GM12878 (cell line): ENCODE data around the gene ID4. TPM values are rescaled to one million over a fixed set of nuclear protein-coding genes. Genes with fewer than 3 reads are reported as not detected.

Experiments
- ATAC-seq: fragments of 200-7000 bp; cut with Tn5 transposase; 3 replicates; pipeline ENCODE4 v1.9.1; 2020; ENCODE audit warnings: mild to moderate bottlenecking, moderate library complexity
- BruUV-seq: library from RNA; stranded (reverse); fragments of 400-500 nt; replicated peaks from 2 replicates; lab custom pipeline; 2021; lab: Mats Ljungman, UMichigan
- CTCF ChIA-PET: fragments of 300-600 bp; sonication (Branson Sonifier 250); formaldehyde crosslinking; extraction: SDS; loops from one replicate; lab custom pipeline; 2021; ENCODE audit warnings: inconsistent platforms; lab: Yijun Ruan, JAX
- POLR2A ChIA-PET: fragments of 350-600 bp; formaldehyde crosslinking; extraction: SDS; loops from one replicate; lab custom pipeline; 2021; ENCODE audit warnings: inconsistent platforms; lab: Charles Lee
- RAD21 ChIA-PET: fragments of 300-600 bp; sonication (Branson Sonifier 250); formaldehyde crosslinking; loops from one replicate; lab custom pipeline; 2023; ENCODE audit warnings: antibody characterized with exemption; ENCODE audit not compliant: unreplicated experiment; lab: Charles Lee
- SMC1A ChIA-PET: fragments of 300-600 bp; sonication (Branson Sonifier 250); formaldehyde crosslinking; loops from one replicate; lab custom pipeline; 2023; ENCODE audit not compliant: unreplicated experiment, uncharacterized antibody; lab: Charles Lee
- DNase-seq: peaks from one replicate; pipeline ENCODE4 v3.0.0-alpha.2; 2011; ENCODE audit warnings: low read depth, low spot score
- FAIRE-seq: peaks from 3 replicates; lab custom pipeline; 2011; peaks lifted over from hg19 to GRCh38; lab: Jason Lieb, UNC
- H2AFZ ChIP-seq: 2 replicates; pipeline ENCODE4 v1.6.0; 2011; ENCODE audit warnings: low read depth, low read length, control low read depth; ENCODE audit not compliant: control insufficient read depth
- H3K27ac ChIP-seq: 2 replicates; pipeline ENCODE4 v1.5.1; 2011; ENCODE audit warnings: control low read depth; ENCODE audit not compliant: control insufficient read depth, insufficient read depth
- H3K27me3 ChIP-seq, 2 experiments: replicated peaks in 1 of 2; 2 replicates each; pipeline versions ENCODE4 v1.6.0 to v1.6.1; 2011; ENCODE audit warnings: low read length in 1 of 2; ENCODE audit not compliant: control insufficient read depth in 2 of 2, insufficient read depth in 2 of 2
- H3K36me3 ChIP-seq, 2 experiments: 2 replicates each; pipeline ENCODE4 v1.5.1; 2011; ENCODE audit warnings: low read length in 1 of 2; ENCODE audit not compliant: control insufficient read depth in 2 of 2, insufficient read depth in 2 of 2
- H3K4me1 ChIP-seq: 2 replicates; pipeline ENCODE4 v1.6.1; 2011; ENCODE audit warnings: mild to moderate bottlenecking, low read length, moderate library complexity, mixed read lengths; ENCODE audit not compliant: control insufficient read depth, insufficient read depth
- H3K4me2 ChIP-seq: 2 replicates; pipeline ENCODE4 v1.6.0; 2011; ENCODE audit warnings: control low read depth; ENCODE audit not compliant: control insufficient read depth, insufficient read depth
- H3K4me3 ChIP-seq: fragments of 200-600 bp; sonication (generic); 2 replicates; pipeline ENCODE4 v1.5.1; 2016
- H3K79me2 ChIP-seq: 2 replicates; pipeline ENCODE4 v1.6.0; 2011; ENCODE audit warnings: low read length; ENCODE audit not compliant: control insufficient read depth, insufficient read depth
- H3K9ac ChIP-seq: 2 replicates; pipeline ENCODE4 v1.8.0; 2011; ENCODE audit warnings: low read length, control low read depth, mixed read lengths; ENCODE audit not compliant: control insufficient read depth, insufficient read depth
- H3K9me3 ChIP-seq: replicated peaks from 3 replicates; pipeline ENCODE4 v1.5.1; 2011; ENCODE audit warnings: mild to moderate bottlenecking, low read length; ENCODE audit not compliant: control insufficient read depth, insufficient read depth
- H4K20me1 ChIP-seq: 2 replicates; pipeline ENCODE4 v1.6.0; 2011; ENCODE audit not compliant: control insufficient read depth, insufficient read depth
- ATF7 ChIP-seq: fragments of 450-650 bp; IDR thresholded peaks from 2 replicates; pipeline ENCODE4 v1.6.1; 2016; ENCODE audit warnings: low read depth, mild to moderate bottlenecking
- CBX3 ChIP-seq: fragments of 200-600 bp; sonication (generic); IDR thresholded peaks from 2 replicates; pipeline ENCODE4 v1.6.1; 2016; ENCODE audit warnings: low read depth, borderline replicate concordance
- CHD2 ChIP-seq: IDR thresholded peaks from 2 replicates; pipeline ENCODE4 v1.6.1; 2011; ENCODE audit warnings: low read depth, low read length, improper control_type of control experiment, borderline replicate concordance
- NFXL1 ChIP-seq: fragments of 450-650 bp; IDR thresholded peaks from 2 replicates; pipeline ENCODE4 v1.6.1; 2017; ENCODE audit warnings: antibody characterized with exemption, mild to moderate bottlenecking, borderline replicate concordance
- NRF1 ChIP-seq: conservative IDR thresholded peaks from 2 replicates; pipeline ENCODE4 v1.6.1; 2011; ENCODE audit warnings: mild to moderate bottlenecking, low read depth, low read length, improper control_type of control experiment
- POLR2A ChIP-seq: IDR thresholded peaks from 2 replicates; pipeline ENCODE4 v1.6.1; 2011; ENCODE audit warnings: low read depth, mild to moderate bottlenecking, low read length
- POU2F2 ChIP-seq: IDR thresholded peaks from 3 replicates; pipeline ENCODE4 v1.6.1; 2011; ENCODE audit warnings: low read depth, mild to moderate bottlenecking, low read length, borderline replicate concordance
- SREBF2 ChIP-seq: IDR thresholded peaks from 2 replicates; pipeline ENCODE4 v1.6.1; 2012; ENCODE audit warnings: mild to moderate bottlenecking, low read length
- SUPT20H ChIP-seq: IDR thresholded peaks from 2 replicates; pipeline ENCODE4 v1.6.1; 2011; ENCODE audit warnings: low read depth, mild to moderate bottlenecking, low read length, moderate library complexity, borderline replicate concordance; ENCODE audit not compliant: control insufficient read depth
- ZNF622 ChIP-seq: fragments of 450-650 bp; IDR thresholded peaks from 2 replicates; pipeline ENCODE4 v1.6.1; 2017; ENCODE audit warnings: mild to moderate bottlenecking, inconsistent platforms
- WGBS: methylation state at CpG from one replicate; pipeline ENCODE4 v1.1.6; 2016; ENCODE audit warnings: low lambda C conversion rate; ENCODE audit not compliant: insufficient replicate concordance, insufficient coverage; ENCODE audit errors: missing lambda C conversion rate; 5-methylcytosine and 5-hydroxymethylcytosine counted together
- in situ Hi-C: fragments of 300-500 bp; cut with MboI; formaldehyde crosslinking; loops from 9 replicates; pipeline ENCODE4 v1.14.3; 2018; ENCODE audit warnings: mixed read lengths
- intact Hi-C: fragments of 100-400 bp; cut with micrococcal nuclease; formaldehyde crosslinking; loops from one replicate; pipeline ENCODE4 v1.14.2; 2022; ENCODE audit not compliant: unreplicated experiment
- polyA plus RNA-seq, 11 experiments: library from polyadenylated mRNA; depleted of rRNA in 4 of 11; unstranded in 6 of 11; stranded (reverse) in 5 of 11; fragments of >200 nt; fragmentation: Nextera tagmentation in 4 of 11; fragmentation: Illumina TruSeq in 1 of 11; extraction: Ambion mirVana in 4 of 11; extraction: Trizol in 1 of 11; gene quantifications; 1 replicate in 1 of 11; 2 replicates in 10 of 11; pipeline versions ENCODE4 v1.2.1 to v1.2.3, GENCODE V29; 2011 to 2016; ENCODE audit warnings: inconsistent platforms in 2 of 11, missing spikeins in 2 of 11, low read depth in 1 of 11
- total RNA-seq, 4 experiments: library from RNA; depleted of rRNA in 3 of 4; stranded (reverse); fragments of >200 nt in 3 of 4; fragmentation: Illumina TruSeq in 1 of 4; extraction: Trizol in 1 of 4; gene quantifications; 2 replicates each; pipeline versions ENCODE4 v1.2.1 to v1.2.3, GENCODE V29; 2013 to 2021
- TF ChIP-seq, protein P1 (sequence below): fragments of 450-650 bp; formaldehyde crosslinking; IDR thresholded peaks from 2 replicates; pipeline ENCODE4 v1.4.0; 2022; ENCODE audit warnings: mild to moderate bottlenecking, moderate library complexity

The ID4 gene
- total and polyA plus RNA-seq, 10 of the 15 experiments (the other 5 are each of a cell fraction or from before 2014, with no cell fraction given): 0.09 TPM; not detected in 9

DNA sequence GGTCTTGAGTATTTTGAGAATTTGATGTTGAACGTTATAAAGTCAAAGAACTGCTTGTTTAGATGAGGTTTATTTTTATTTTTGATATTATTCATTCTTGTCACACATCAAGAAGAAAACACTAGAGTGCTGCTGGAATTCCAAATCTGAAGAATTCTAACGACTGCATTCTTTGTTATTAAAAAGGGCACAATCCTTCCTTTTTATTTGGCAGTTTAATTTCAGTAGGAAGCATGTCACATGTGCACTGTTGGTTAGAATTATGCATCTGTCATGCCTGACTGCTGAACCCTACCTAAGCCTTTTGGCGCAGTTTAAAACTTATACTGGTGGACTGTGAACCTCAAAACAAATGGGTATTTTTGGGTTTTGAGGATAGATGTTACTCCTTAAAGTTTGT, 4.0 kb downstream of the ID4 start:
- FAIRE-seq (no peak), ATAC-seq (no peak), DNase-seq (no peak)
- peaks cover 0 to 16% of the 10 kb centered on the region in 2 experiments; a peak in 3 of 4 replicates for H3K27me3 ChIP-seq
- no peak for TF ChIP-seq SUPT20H
- in situ Hi-C loops: no loop called here
- ChIA-PET SMC1A (no interaction called here), POLR2A (no interaction called here), CTCF (no interaction called here), RAD21 (no interaction called here)
- H3K36me3 ChIP-seq: no peaks in the 10 kb centered on the region
- no peaks in the 10 kb centered on the region for H3K79me2 ChIP-seq
- H3K9me3 ChIP-seq: no peaks in the 10 kb centered on the region; the same call in 2 of the 3 replicates
- H3K4me1 ChIP-seq: no peaks in the 10 kb centered on the region
- WGBS: 33% methylated on average over 3 of the region's 3 CpGs
- H4K20me1 ChIP-seq: no peaks in the 10 kb centered on the region
- H3K4me2 ChIP-seq: no peak overlapping the region
- BruUV-seq: no TSS peak
- no peak overlapping the region for H3K4me3 ChIP-seq
- H2AFZ ChIP-seq: no peak overlapping the region
- no peak overlapping the region for H3K9ac ChIP-seq
- no peak overlapping the region for H3K27ac ChIP-seq
- intact Hi-C loops: no loop called here

DNA sequence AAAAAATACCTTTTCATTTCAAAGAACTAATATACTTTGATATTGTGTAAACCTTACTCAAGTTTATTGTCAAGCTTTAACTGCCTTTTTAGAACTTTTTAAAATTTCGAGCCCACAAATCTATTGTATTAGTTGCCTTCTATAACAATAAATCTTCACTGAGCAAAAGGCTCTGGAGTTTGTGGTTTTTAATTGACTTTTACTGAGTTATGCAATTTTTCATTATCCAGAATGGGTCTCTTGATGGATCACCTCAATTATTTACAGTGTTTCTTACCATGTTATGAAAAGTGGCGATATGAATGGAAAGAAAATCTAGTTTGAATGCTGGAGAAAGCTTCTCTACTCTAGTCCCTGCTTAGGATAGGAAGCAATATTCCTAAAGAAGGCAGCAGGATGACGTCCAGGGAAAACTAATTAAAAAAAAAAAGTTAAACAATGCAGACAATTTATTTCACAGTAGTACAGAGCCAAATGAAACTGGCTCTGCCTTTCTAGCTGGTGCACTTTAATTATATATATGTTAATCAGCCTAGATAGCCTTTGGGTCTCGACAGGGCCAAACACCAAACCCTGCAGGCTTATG, 5.0 kb downstream of the ID4 start:
- no peak for ATAC-seq
- no peak overlapping the region for H3K9ac ChIP-seq
- in situ Hi-C loops (no loop called here), intact Hi-C loops (no loop called here)
- H3K4me3 ChIP-seq: no peak overlapping the region
- no peak overlapping the region for H2AFZ ChIP-seq
- H3K27me3 ChIP-seq: peaks cover 0 to 16% of the 10 kb centered on the region in 2 experiments; a peak in 2 of 4 replicates
- H3K79me2 ChIP-seq: no peaks in the 10 kb centered on the region
- H3K4me1 ChIP-seq: no peaks in the 10 kb centered on the region
- H3K4me2 ChIP-seq: no peak overlapping the region
- no peak for FAIRE-seq
- SMC1A ChIA-PET: interaction anchor here (0.7 kb wide), 1 partner anchor 63 kb away, joined by 3 read pairs; no protein-coding TSS in a partner anchor
- H3K27ac ChIP-seq: no peak overlapping the region
- DNase-seq: no peak
- CTCF ChIA-PET: no interaction called here
- no TSS peak for BruUV-seq
- no peaks in the 10 kb centered on the region for H3K36me3 ChIP-seq
- no peaks in the 10 kb centered on the region for H4K20me1 ChIP-seq
- WGBS: 4% methylated on average over 4 of the region's 4 CpGs
- no peaks in the 10 kb centered on the region; the same call in 2 of the 3 replicates for H3K9me3 ChIP-seq
- POLR2A ChIA-PET: no interaction called here
- RAD21 ChIA-PET: no interaction called here
- TF ChIP-seq CBX3 (no peak), POU2F2 (no peak), ATF7 (no peak), CHD2 (no peak), SREBF2 (no peak), ZNF622 (no peak), POLR2A (no peak), NRF1 (no peak), NFXL1 (no peak)
- TF ChIP-seq, protein P1, sequence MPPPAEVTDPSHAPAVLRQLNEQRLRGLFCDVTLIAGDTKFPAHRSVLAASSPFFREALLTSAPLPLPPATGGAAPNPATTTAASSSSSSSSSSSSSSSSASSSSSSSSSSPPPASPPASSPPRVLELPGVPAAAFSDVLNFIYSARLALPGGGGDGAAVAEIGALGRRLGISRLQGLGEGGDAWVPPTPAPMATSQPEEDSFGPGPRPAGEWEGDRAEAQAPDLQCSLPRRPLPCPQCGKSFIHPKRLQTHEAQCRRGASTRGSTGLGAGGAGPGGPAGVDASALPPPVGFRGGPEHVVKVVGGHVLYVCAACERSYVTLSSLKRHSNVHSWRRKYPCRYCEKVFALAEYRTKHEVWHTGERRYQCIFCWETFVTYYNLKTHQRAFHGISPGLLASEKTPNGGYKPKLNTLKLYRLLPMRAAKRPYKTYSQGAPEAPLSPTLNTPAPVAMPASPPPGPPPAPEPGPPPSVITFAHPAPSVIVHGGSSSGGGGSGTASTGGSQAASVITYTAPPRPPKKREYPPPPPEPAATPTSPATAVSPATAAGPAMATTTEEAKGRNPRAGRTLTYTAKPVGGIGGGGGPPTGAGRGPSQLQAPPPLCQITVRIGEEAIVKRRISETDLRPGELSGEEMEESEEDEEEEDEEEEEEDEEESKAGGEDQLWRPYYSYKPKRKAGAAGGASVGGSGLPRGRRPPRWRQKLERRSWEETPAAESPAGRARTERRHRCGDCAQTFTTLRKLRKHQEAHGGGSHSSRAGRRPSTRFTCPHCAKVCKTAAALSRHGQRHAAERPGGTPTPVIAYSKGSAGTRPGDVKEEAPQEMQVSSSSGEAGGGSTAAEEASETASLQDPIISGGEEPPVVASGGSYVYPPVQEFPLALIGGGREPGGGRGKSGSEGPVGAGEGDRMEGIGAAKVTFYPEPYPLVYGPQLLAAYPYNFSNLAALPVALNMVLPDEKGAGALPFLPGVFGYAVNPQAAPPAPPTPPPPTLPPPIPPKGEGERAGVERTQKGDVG (CRISPR knock-in tag): no peak
